Activated CD4-positive, alpha-beta memory T cell treated with anti-CD3 and anti-CD28 coated beads for 36 hours (primary cell): ENCODE data around the gene NCK2. TPM values are rescaled to one million over a fixed set of nuclear protein-coding genes. Genes with fewer than 3 reads are reported as not detected.

Experiments used
- CTCF ChIA-PET: fragments of 350-600 bp; sonication (Branson Sonifier 250); formaldehyde crosslinking; loops from one replicate; lab custom pipeline; 2021; ENCODE audit warnings: antibody characterized with exemption, inconsistent platforms; lab: Charles Lee
- POLR2A ChIA-PET: fragments of 350-600 bp; sonication (Branson Sonifier 250); formaldehyde crosslinking; loops from one replicate; lab custom pipeline; 2021; ENCODE audit warnings: antibody characterized with exemption; lab: Charles Lee
- DNase-seq: peaks from one replicate; pipeline ENCODE4 v3.0.0-alpha.2; 2020
- H3K27ac Mint-ChIP-seq: one replicate; pipeline ENCODE4 v1.8.0; 2021; ENCODE audit warnings: mixed read lengths
- H3K27me3 Mint-ChIP-seq: one replicate; pipeline ENCODE4 v1.8.0; 2021; ENCODE audit warnings: mixed read lengths
- H3K36me3 Mint-ChIP-seq: one replicate; pipeline ENCODE4 v1.8.0; 2021; ENCODE audit warnings: mixed read lengths
- H3K4me1 Mint-ChIP-seq: one replicate; pipeline ENCODE4 v1.8.0; 2021; ENCODE audit warnings: low read depth, mixed read lengths
- H3K4me3 Mint-ChIP-seq: one replicate; pipeline ENCODE4 v1.8.0; 2021; ENCODE audit warnings: mild to moderate bottlenecking, mixed read lengths
- H3K9me3 Mint-ChIP-seq: one replicate; pipeline ENCODE4 v1.8.0; 2021; ENCODE audit warnings: mixed read lengths
- intact Hi-C: fragments of 100-400 bp; cut with micrococcal nuclease; formaldehyde crosslinking; loops from one replicate; pipeline ENCODE4 v1.15.1; 2023
- total RNA-seq, 2 experiments: library from RNA; stranded (reverse); gene quantifications; one replicate each; pipeline ENCODE4 v1.2.3, GENCODE V29; 2021

NCK2 gene
- total RNA-seq, 2 experiments from 2014 or later = 81.8 to 85.8 TPM

- CTCF ChIA-PET = interaction anchor here (0.7 to 1.0 kb wide), 3 partner anchors 11 to 213 kb away, joined by 3 to 4 read pairs (median 3); no protein-coding TSS in a partner anchor
- no peak for DNase-seq
- Mint-ChIP-seq H3K36me3 (no peaks in the 10 kb centered on the region), H3K9me3 (no peaks in the 10 kb centered on the region), H3K4me1 (peaks cover 92% of the 10 kb centered on the region), H3K27ac (peak overlapping the region; percentile 96), H3K27me3 (no peaks in the 10 kb centered on the region), H3K4me3 (peak overlapping the region; percentile 64)
- POLR2A ChIA-PET = interaction anchor here (0.6 to 1.9 kb wide), 4 partner anchors 9 to 50 kb away, joined by 3 to 5 read pairs (median 4); no protein-coding TSS in a partner anchor
- intact Hi-C loops = loop anchor here (1.0 kb wide), 4 partner anchors 8 to 162 kb away; no protein-coding TSS in a partner anchor
Observed at GRCh38 chr2:105738658-105739241, 6.0 kb upstream of the NCK2 start.

- H3K36me3 Mint-ChIP-seq = peaks cover 4% of the 10 kb centered on the region
- intact Hi-C loops = loop anchor here (1.0 kb wide), 1 partner anchor 15 kb away; no protein-coding TSS in a partner anchor
- ChIA-PET CTCF (interaction anchor here (1.0 kb wide), 1 partner anchor 119 kb away, joined by 4 read pairs; no protein-coding TSS in a partner anchor), POLR2A (interaction anchor here (1.9 kb wide), 1 partner anchor 12 kb away, joined by 4 read pairs; no protein-coding TSS in a partner anchor)
- no peaks in the 10 kb centered on the region for H3K27me3 Mint-ChIP-seq
- peak; percentile 71 for DNase-seq
- peak overlapping the region; percentile 96 for H3K27ac Mint-ChIP-seq
- peaks cover 92% of the 10 kb centered on the region for H3K4me1 Mint-ChIP-seq
- peak overlapping the region; percentile 64 for H3K4me3 Mint-ChIP-seq
- H3K9me3 Mint-ChIP-seq = no peaks in the 10 kb centered on the region
Observed at GRCh38 chr2:105739426-105739825, 5.3 kb upstream of the NCK2 start.

GRCh38 chr2:105739944-105740530, 4.7 kb upstream of the NCK2 start:
- CTCF ChIA-PET = no interaction called here

GRCh38 chr2:105741174-105741573, 3.5 kb upstream of the NCK2 start:
- POLR2A ChIA-PET = no interaction called here
- DNase-seq = peak; percentile 40
- peak overlapping the region; percentile 20 for H3K27ac Mint-ChIP-seq
- no peaks in the 10 kb centered on the region for H3K9me3 Mint-ChIP-seq
- CTCF ChIA-PET = no interaction called here
- H3K4me1 Mint-ChIP-seq = peaks cover 75% of the 10 kb centered on the region
- H3K27me3 Mint-ChIP-seq = no peaks in the 10 kb centered on the region
- H3K4me3 Mint-ChIP-seq = no peak overlapping the region
- peaks cover 10% of the 10 kb centered on the region for H3K36me3 Mint-ChIP-seq
- intact Hi-C loops = loop anchor here (10.0 kb wide), 1 partner anchor 406 kb away; the partner anchor contains the start of gene C2orf49

More at GRCh38 chr2:105739944-105740530, 4.7 kb upstream of the NCK2 start:
- intact Hi-C loops = loop anchor here (1.0 to 10.0 kb wide), 2 partner anchors 14 to 405 kb away; partner anchors contain the start of gene C2orf49
- Mint-ChIP-seq H3K27me3 (no peaks in the 10 kb centered on the region), H3K27ac (peak overlapping the region; percentile 96), H3K4me3 (peak overlapping the region; percentile 64), H3K9me3 (no peaks in the 10 kb centered on the region), H3K4me1 (peaks cover 86% of the 10 kb centered on the region), H3K36me3 (peaks cover 4% of the 10 kb centered on the region)
- POLR2A ChIA-PET = interaction anchor here (1.0 to 1.9 kb wide), 2 partner anchors 11 to 16 kb away, joined by 3 to 4 read pairs; no protein-coding TSS in a partner anchor
- DNase-seq = no peak

GRCh38 chr2:105741617-105742016, 3.1 kb upstream of the NCK2 start:
- no peaks in the 10 kb centered on the region for H3K27me3 Mint-ChIP-seq
- H3K9me3 Mint-ChIP-seq = no peaks in the 10 kb centered on the region
- no peak overlapping the region for H3K4me3 Mint-ChIP-seq
- intact Hi-C loops = loop anchor here (10.0 kb wide), 1 partner anchor 407 kb away; the partner anchor contains the start of gene C2orf49
- ChIA-PET POLR2A (no interaction called here), CTCF (interaction anchor here (1.2 kb wide), 1 partner anchor 46 kb away, joined by 3 read pairs; no protein-coding TSS in a partner anchor)
- no peak for DNase-seq
- peaks cover 78% of the 10 kb centered on the region for H3K4me1 Mint-ChIP-seq
- peak overlapping the region; percentile 20 for H3K27ac Mint-ChIP-seq
- peaks cover 15% of the 10 kb centered on the region for H3K36me3 Mint-ChIP-seq

- Mint-ChIP-seq H3K4me1 (peaks cover 80% of the 10 kb centered on the region), H3K9me3 (no peaks in the 10 kb centered on the region), H3K4me3 (peak overlapping the region; percentile 76), H3K36me3 (peaks cover 39% of the 10 kb centered on the region), H3K27ac (peak overlapping the region; percentile 86), H3K27me3 (no peaks in the 10 kb centered on the region)
- ChIA-PET CTCF (interaction anchor here (1.0 to 1.9 kb wide), 3 partner anchors 18 to 167 kb away, joined by 3 to 7 read pairs (median 3); no protein-coding TSS in a partner anchor), POLR2A (interaction anchor here (1.4 to 2.8 kb wide), 4 partner anchors 9 to 33 kb away, joined by 5 to 12 read pairs (median 6); no protein-coding TSS in a partner anchor)
- peak; percentile 70 for DNase-seq
- intact Hi-C loops = loop anchor here (10.0 kb wide), 1 partner anchor 409 kb away; the partner anchor contains the start of gene C2orf49
Observed at GRCh38 chr2:105744091-105744908, 412 bp upstream of the NCK2 start.

- Mint-ChIP-seq H3K27me3 (no peaks in the 10 kb centered on the region), H3K4me3 (peak overlapping the region; percentile 97), H3K9me3 (no peaks in the 10 kb centered on the region), H3K4me1 (peaks cover 80% of the 10 kb centered on the region), H3K36me3 (peaks cover 55% of the 10 kb centered on the region), H3K27ac (peak overlapping the region; percentile 99)
- intact Hi-C loops = loop anchor here (1.0 to 10.0 kb wide), 15 partner anchors 8 to 446 kb away; partner anchors contain the start of genes C2orf49 and UXS1
- POLR2A ChIA-PET = interaction anchor here (0.7 to 4.6 kb wide), 22 partner anchors 10 to 348 kb away, joined by 3 to 91 read pairs (median 6); no protein-coding TSS in a partner anchor
- DNase-seq = peak; percentile 96
- CTCF ChIA-PET = interaction anchor here (0.8 to 3.1 kb wide), 9 partner anchors 9 to 170 kb away, joined by 3 to 16 read pairs (median 5); no protein-coding TSS in a partner anchor
Observed at GRCh38 chr2:105746177-105747080, 1.7 kb downstream of the NCK2 start.

- intact Hi-C loops = loop anchor here (2.0 to 10.0 kb wide), 10 partner anchors 55 to 445 kb away; partner anchors contain the start of genes C2orf49 and UXS1
- H3K27me3 Mint-ChIP-seq = no peaks in the 10 kb centered on the region
- H3K4me1 Mint-ChIP-seq = peaks cover 75% of the 10 kb centered on the region
- ChIA-PET POLR2A (interaction anchor here (0.9 to 4.6 kb wide), 19 partner anchors 9 to 347 kb away, joined by 3 to 91 read pairs (median 7); no protein-coding TSS in a partner anchor), CTCF (interaction anchor here (0.6 to 3.1 kb wide), 10 partner anchors 8 to 351 kb away, joined by 3 to 16 read pairs (median 4); no protein-coding TSS in a partner anchor)
- H3K9me3 Mint-ChIP-seq = no peaks in the 10 kb centered on the region
- H3K27ac Mint-ChIP-seq = peak overlapping the region; percentile 99
- peak overlapping the region; percentile 97 for H3K4me3 Mint-ChIP-seq
- DNase-seq = no peak
- peaks cover 58% of the 10 kb centered on the region for H3K36me3 Mint-ChIP-seq
Observed at GRCh38 chr2:105747254-105747894, 2.7 kb downstream of the NCK2 start.

GRCh38 chr2:105747991-105748390, 3.3 kb downstream of the NCK2 start:
- ChIA-PET CTCF (interaction anchor here (0.6 to 3.1 kb wide), 9 partner anchors 8 to 351 kb away, joined by 3 to 16 read pairs (median 3); no protein-coding TSS in a partner anchor), POLR2A (interaction anchor here (0.9 to 4.6 kb wide), 14 partner anchors 8 to 347 kb away, joined by 3 to 91 read pairs (median 11); no protein-coding TSS in a partner anchor)
- intact Hi-C loops = loop anchor here (2.0 to 10.0 kb wide), 11 partner anchors 55 to 444 kb away; partner anchors contain the start of genes C2orf49 and UXS1
- H3K9me3 Mint-ChIP-seq = no peaks in the 10 kb centered on the region
- peaks cover 62% of the 10 kb centered on the region for H3K36me3 Mint-ChIP-seq
- H3K27ac Mint-ChIP-seq = peak overlapping the region; percentile 99
- peaks cover 75% of the 10 kb centered on the region for H3K4me1 Mint-ChIP-seq
- H3K4me3 Mint-ChIP-seq = peak overlapping the region; percentile 97
- H3K27me3 Mint-ChIP-seq = no peaks in the 10 kb centered on the region
- DNase-seq = peak; percentile 56
